Activated naive CD4-positive, alpha-beta T cell treated with anti-CD3 and anti-CD28 coated beads for 36 hours (primary cell): Measurements from ENCODE around the gene TOGARAM1. TPM values are rescaled to one million over a fixed set of nuclear protein-coding genes. Genes with fewer than 3 reads are reported as not detected.
A peak's percentile ranks its signal among the peaks of the same experiment; 100 is the strongest.

ENCODE experiments used
- CTCF ChIA-PET: fragments of 350-600 bp; sonication (Branson Sonifier 250); formaldehyde crosslinking; loops from one replicate; lab custom pipeline; 2021; ENCODE audit warnings: antibody characterized with exemption; lab: Charles Lee
- DNase-seq: peaks from one replicate; pipeline ENCODE4 v3.0.0-alpha.2; 2020
- H3K27ac Mint-ChIP-seq: one replicate; pipeline ENCODE4 v1.8.0; 2021; ENCODE audit warnings: mild to moderate bottlenecking, mixed read lengths
- H3K27me3 Mint-ChIP-seq: one replicate; pipeline ENCODE4 v1.8.0; 2021; ENCODE audit warnings: low read depth, mixed read lengths
- H3K36me3 Mint-ChIP-seq: one replicate; pipeline ENCODE4 v1.8.0; 2021; ENCODE audit warnings: low read depth, mixed read lengths
- H3K4me1 Mint-ChIP-seq: one replicate; pipeline ENCODE4 v1.8.0; 2021; ENCODE audit warnings: low read depth, mixed read lengths
- H3K4me3 Mint-ChIP-seq: one replicate; pipeline ENCODE4 v1.8.0; 2021; ENCODE audit warnings: mild to moderate bottlenecking, moderate library complexity, mixed read lengths
- H3K9me3 Mint-ChIP-seq: one replicate; pipeline ENCODE4 v1.8.0; 2021; ENCODE audit warnings: mixed read lengths
- intact Hi-C: fragments of 100-400 bp; cut with micrococcal nuclease; formaldehyde crosslinking; loops from one replicate; pipeline ENCODE4 v1.15.1; 2023
- total RNA-seq, 2 experiments: library from RNA; stranded (reverse); gene quantifications; one replicate each; pipeline ENCODE4 v1.2.3, GENCODE V29; 2021

TOGARAM1 gene
- total RNA-seq, 2 experiments from 2014 or later = 3.1 to 3.3 TPM

DNA sequence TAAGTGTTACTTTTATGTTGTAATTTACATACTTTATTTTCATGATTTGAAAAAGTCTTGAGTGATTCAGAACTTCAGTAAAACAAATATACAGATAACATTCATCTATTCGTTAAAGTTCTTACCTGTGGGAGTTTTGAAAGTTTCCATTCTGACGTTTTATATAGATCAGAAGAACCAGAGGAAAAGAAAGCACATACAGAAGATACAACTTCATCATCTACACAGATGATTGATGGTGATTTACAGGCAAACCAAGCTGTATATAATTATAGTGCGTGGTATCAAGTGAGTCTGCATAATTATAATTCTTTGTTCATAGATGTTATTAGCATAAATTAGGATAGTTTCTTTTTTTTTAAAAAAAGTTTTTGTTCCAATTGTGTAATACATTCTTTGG is 152.3 kb downstream of the TOGARAM1 start:
- intact Hi-C loops = loop anchor here (1.0 kb wide), 5 partner anchors 20 to 152 kb away; partner anchors contain the start of genes FKBP3, MIS18BP1, PRPF39 and TOGARAM1
- Mint-ChIP-seq H3K4me3 (no peak overlapping the region), H3K27ac (peak overlapping the region; percentile 68), H3K9me3 (no peaks in the 10 kb centered on the region), H3K36me3 (peaks cover 27% of the 10 kb centered on the region), H3K4me1 (peaks cover 23% of the 10 kb centered on the region), H3K27me3 (no peaks in the 10 kb centered on the region)
- no peak for DNase-seq
- CTCF ChIA-PET = interaction anchor here (0.6 kb wide), 1 partner anchor 137 kb away, joined by 3 read pairs; no protein-coding TSS in a partner anchor

DNA sequence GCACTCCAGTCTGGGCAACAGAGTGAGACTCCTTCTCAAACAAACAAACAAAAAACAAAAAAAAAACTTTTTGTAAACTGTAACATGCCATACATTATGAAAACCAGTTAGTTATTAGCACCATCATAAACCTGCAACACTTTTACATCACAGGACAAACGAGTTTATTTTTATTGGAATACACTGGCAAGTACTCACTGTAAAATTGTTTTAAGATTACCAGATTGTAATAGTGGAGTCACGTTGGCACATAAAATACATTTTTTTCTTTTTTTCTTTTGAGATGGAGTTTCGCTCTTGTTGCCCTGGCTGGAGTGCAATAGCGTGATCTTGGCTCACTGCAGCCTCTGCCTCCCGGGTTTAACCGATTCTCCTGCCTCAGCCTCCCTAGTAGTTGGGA is 156.6 kb downstream of the TOGARAM1 start:
- H3K36me3 Mint-ChIP-seq = peaks cover 33% of the 10 kb centered on the region
- intact Hi-C loops = no loop called here
- DNase-seq = no peak
- H3K4me3 Mint-ChIP-seq = no peak overlapping the region
- H3K27me3 Mint-ChIP-seq = no peaks in the 10 kb centered on the region
- CTCF ChIA-PET = interaction anchor here (1.9 kb wide), 1 partner anchor 12 kb away, joined by 6 read pairs; no protein-coding TSS in a partner anchor
- H3K27ac Mint-ChIP-seq = no peak overlapping the region
- no peaks in the 10 kb centered on the region for H3K9me3 Mint-ChIP-seq
- H3K4me1 Mint-ChIP-seq = peaks cover 14% of the 10 kb centered on the region

DNA sequence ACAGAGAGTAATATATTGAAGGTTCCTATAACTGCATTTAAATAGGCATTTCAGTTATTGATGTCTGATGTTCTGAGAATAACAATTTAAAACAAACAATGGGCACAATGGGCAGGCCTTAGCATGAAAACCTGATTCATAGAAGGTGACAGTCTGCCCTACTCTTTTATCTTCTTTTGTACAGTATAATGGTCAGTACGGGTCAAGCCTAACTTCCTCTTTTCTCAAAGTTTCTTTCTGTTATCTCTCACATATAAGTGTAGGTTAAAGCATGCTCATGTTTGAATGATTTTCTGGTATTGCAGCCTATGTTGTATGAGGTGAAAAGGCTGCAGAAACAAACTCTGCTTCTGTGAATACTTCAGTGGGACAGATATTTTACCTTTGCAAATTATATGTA is 158.1 kb downstream of the TOGARAM1 start:
- intact Hi-C loops = no loop called here
- no peaks in the 10 kb centered on the region for H3K9me3 Mint-ChIP-seq
- H3K36me3 Mint-ChIP-seq = peaks cover 39% of the 10 kb centered on the region

DNA sequence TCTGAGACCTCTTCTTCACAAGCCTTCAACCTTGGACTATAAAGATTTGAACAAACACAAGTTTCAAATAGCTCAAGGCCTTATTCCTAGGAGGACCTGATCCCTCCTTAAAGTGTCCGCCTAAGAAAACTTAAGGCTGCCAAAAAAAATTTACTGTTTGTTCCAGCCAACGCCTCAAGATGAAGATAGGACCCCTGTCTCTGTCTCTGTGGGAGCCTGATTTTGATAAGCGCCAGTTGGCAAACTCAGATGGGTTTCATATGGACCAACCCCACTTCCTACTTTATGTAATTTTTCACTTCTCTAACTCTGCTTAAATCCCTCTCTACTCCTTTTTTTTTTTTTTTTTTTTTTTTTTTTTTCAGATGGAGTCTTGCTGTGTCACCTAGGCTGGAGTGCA is 161.3 kb downstream of the TOGARAM1 start:
- H3K36me3 Mint-ChIP-seq = peaks cover 39% of the 10 kb centered on the region
- intact Hi-C loops = no loop called here
- H3K27me3 Mint-ChIP-seq = no peaks in the 10 kb centered on the region
- CTCF ChIA-PET = interaction anchor here (0.5 to 0.7 kb wide), 2 partner anchors 27 to 187 kb away, joined by 3 read pairs; no protein-coding TSS in a partner anchor
- no peaks in the 10 kb centered on the region for H3K9me3 Mint-ChIP-seq
- no peak overlapping the region for H3K27ac Mint-ChIP-seq
- H3K4me3 Mint-ChIP-seq = no peak overlapping the region
- no peak for DNase-seq
- H3K4me1 Mint-ChIP-seq = no peaks in the 10 kb centered on the region

More for the DNA sequence above, 158.1 kb downstream of the TOGARAM1 start:
- H3K27me3 Mint-ChIP-seq = no peaks in the 10 kb centered on the region
- DNase-seq = no peak
- peaks cover 5% of the 10 kb centered on the region for H3K4me1 Mint-ChIP-seq
- CTCF ChIA-PET = no interaction called here
- H3K27ac Mint-ChIP-seq = no peak overlapping the region
- no peak overlapping the region for H3K4me3 Mint-ChIP-seq

Other genes with a start within 250 kb of the TOGARAM1 start
- gene KLHL28, start 243 bp upstream of the TOGARAM1 start, total RNA-seq = 10 to 100 TPM; 10.8 to 12.7 TPM
- 10 to 100 TPM; 32.0 to 35.6 TPM for gene PRPF39, start 121.9 kb downstream of the TOGARAM1 start, total RNA-seq
- gene FKBP3, start 172.3 kb downstream of the TOGARAM1 start, total RNA-seq = 10 to 100 TPM; 47.6 to 50.8 TPM
- gene FANCM, start 173.7 kb downstream of the TOGARAM1 start, total RNA-seq = 10 to 100 TPM; 15.3 to 16.3 TPM